Measurements from ENCODE around the gene CCDC102A.

CCDC102A gene

DNA sequence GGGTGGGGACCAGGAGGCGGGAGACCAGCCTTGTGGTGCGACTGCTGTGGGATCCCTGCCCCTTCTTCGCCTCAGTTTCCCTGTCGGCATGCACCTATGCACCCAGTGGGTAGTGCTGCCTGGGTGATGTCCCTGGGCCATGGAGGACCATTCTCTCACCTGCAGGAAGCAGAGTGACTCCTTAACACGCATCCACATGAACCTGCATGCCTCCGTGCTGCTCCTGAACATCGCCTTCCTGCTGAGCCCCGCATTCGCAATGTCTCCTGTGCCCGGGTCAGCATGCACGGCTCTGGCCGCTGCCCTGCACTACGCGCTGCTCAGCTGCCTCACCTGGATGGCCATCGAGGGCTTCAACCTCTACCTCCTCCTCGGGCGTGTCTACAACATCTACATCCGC is 31.3 kb upstream of the CCDC102A start:
- no peaks in the 10 kb centered on the region; the same call in 1 of the 2 replicates for H3K9me3 ChIP-seq
- no peaks in the 10 kb centered on the region for H3K36me3 ChIP-seq
- no peaks in the 10 kb centered on the region; the same call in 1 of the 2 replicates for H3K4me1 ChIP-seq
- no peak for DNase-seq
- H3K27me3 ChIP-seq: no peaks in the 10 kb centered on the region
- no peak overlapping the region for H3K4me3 ChIP-seq (ENCODE audit: low read depth, low read length)
- no peak for TF ChIP-seq CTCF (IDR thresholded peaks at IDR 0.05; ENCODE audit: low read depth, low read length)

DNA sequence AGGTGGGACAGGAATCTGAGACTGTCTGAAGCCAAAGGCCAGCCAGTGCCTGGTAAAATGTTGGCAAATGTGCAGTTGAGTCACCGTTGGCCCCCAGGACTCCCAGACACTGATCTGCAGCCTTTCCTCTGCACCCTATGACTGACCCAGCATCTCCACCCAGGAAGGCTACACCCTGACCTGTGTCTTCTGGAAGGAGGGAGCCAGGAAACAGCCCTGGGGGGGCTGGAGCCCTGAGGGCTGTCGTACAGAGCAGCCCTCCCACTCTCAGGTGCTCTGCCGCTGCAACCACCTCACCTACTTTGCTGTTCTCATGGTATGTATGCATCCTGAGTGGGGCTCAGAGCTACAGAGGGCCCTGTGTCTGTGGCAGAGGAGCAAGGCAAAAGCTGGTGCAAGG is 30.1 kb upstream of the CCDC102A start:
- no peak overlapping the region for H3K4me3 ChIP-seq (ENCODE audit: low read depth, low read length)
- H3K9me3 ChIP-seq: no peaks in the 10 kb centered on the region; the same call in 1 of the 2 replicates
- H3K36me3 ChIP-seq: no peaks in the 10 kb centered on the region
- no peaks in the 10 kb centered on the region for H3K27me3 ChIP-seq
- no peak for DNase-seq
- no peak for TF ChIP-seq CTCF (IDR thresholded peaks at IDR 0.05; ENCODE audit: low read depth, low read length)
- no peaks in the 10 kb centered on the region; the same call in 1 of the 2 replicates for H3K4me1 ChIP-seq

DNA sequence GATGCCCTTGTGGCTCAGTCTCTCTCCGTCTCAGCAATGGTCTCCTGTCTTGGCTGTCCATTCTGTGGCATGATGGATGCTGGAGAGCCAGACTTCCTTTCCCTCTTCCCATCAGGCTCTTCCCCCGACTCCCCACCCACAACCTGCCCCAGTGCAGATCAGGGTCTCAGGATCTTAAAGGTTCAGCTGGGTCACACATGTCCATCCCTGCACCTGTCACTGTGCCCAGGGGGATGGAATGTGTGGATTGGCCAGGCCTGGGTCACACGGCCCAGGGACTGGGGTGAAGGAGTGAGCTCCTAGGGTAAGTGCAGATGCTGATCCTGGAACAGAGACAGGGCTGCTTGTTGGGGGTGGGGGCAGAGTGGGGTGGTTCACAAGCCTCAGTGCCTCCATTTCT is 29.1 kb upstream of the CCDC102A start:
- Histone ChIP-seq H3K27me3 (no peaks in the 10 kb centered on the region), H3K36me3 (no peaks in the 10 kb centered on the region), H3K4me3 (ENCODE audit: low read depth, low read length) (no peak overlapping the region), H3K9me3 (no peaks in the 10 kb centered on the region; the same call in 1 of the 2 replicates), H3K4me1 (no peaks in the 10 kb centered on the region; the same call in 1 of the 2 replicates)
- no peak for TF ChIP-seq CTCF (IDR thresholded peaks at IDR 0.05; ENCODE audit: low read depth, low read length)
- DNase-seq: no peak

DNA sequence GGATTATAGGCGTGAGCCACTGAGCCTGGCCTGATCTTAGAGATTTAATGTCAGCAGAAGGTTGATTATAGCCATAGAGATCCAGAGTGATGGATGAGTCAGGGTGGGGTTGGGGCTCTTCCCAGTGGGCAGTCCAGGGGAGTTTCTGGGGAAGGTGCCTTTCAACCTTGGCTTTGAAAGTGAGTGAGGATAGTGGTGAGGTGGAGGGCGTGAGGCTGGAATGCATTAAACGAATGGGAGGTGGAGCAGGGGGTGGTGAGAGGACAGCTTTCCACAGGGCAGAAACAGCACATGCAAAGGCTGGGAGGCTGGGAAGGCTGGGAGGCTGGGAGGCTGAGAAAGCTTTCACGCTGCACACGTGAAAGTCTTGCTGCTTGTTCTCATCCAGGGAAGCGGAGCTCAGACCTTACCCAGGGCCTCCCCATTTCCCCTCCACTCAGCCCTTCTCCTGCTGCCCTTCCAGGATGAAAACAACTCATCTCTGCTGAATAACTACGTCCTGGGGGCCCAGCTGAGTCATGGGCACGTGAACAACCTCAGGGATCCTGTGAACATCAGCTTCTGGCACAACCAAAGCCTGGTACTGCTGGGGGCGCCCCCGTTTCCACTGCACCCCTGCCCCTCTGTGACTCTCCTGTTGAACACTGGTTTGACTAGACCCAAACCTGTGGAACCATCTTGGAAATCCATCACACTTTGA is 28.4 kb upstream of the CCDC102A start:
- peaks cover 7% of the 10 kb centered on the region for H3K4me1 ChIP-seq
- no peaks in the 10 kb centered on the region; the same call in 1 of the 2 replicates for H3K9me3 ChIP-seq
- no peaks in the 10 kb centered on the region for H3K27me3 ChIP-seq
- no peak overlapping the region for H3K4me3 ChIP-seq (ENCODE audit: low read depth, low read length)
- DNase-seq: no peak
- no peak for TF ChIP-seq CTCF (IDR thresholded peaks at IDR 0.05; ENCODE audit: low read depth, low read length)
- no peaks in the 10 kb centered on the region for H3K36me3 ChIP-seq

GRCh38 chr16:57563761-57564160 is 27.4 kb upstream of the CCDC102A start:
- Histone ChIP-seq H3K4me1 (peaks cover 15% of the 10 kb centered on the region), H3K27me3 (no peaks in the 10 kb centered on the region), H3K36me3 (no peaks in the 10 kb centered on the region), H3K9me3 (no peaks in the 10 kb centered on the region; the same call in 1 of the 2 replicates), H3K4me3 (ENCODE audit: low read depth, low read length) (no peak overlapping the region)
- DNase-seq: no peak
- TF ChIP-seq CTCF (IDR thresholded peaks at IDR 0.05; ENCODE audit: low read depth, low read length): no peak

GRCh38 chr16:57563487-57563750 is 27.0 kb upstream of the CCDC102A start:
- H3K4me3 ChIP-seq (ENCODE audit: low read depth, low read length): no peak overlapping the region
- peaks cover 15% of the 10 kb centered on the region for H3K4me1 ChIP-seq
- H3K36me3 ChIP-seq: no peaks in the 10 kb centered on the region
- DNase-seq: no peak
- no peak for TF ChIP-seq CTCF (IDR thresholded peaks at IDR 0.05; ENCODE audit: low read depth, low read length)
- no peaks in the 10 kb centered on the region for H3K27me3 ChIP-seq
- no peaks in the 10 kb centered on the region; the same call in 1 of the 2 replicates for H3K9me3 ChIP-seq

Measured in BE2C (cell line).